Muscle of back (tissue), 11 donors: Measurements from ENCODE around the gene MYH14. TPM values are rescaled to one million over a fixed set of nuclear protein-coding genes. Genes with fewer than 3 reads are reported as not detected.
A peak's percentile ranks its signal among the peaks of the same experiment; 100 is the strongest.

Experiments
- DNase-seq, 3 donors: peaks; one replicate each; pipeline versions ENCODE4 v3.0.0 to v3.0.0-alpha.2; 2013
- polyA plus RNA-seq, 10 donors: library from polyadenylated mRNA; unstranded; fragments of 120-200 nt; gene quantifications; one replicate each; pipeline ENCODE4 v1.2.1, GENCODE V29; 2013; ENCODE audit not compliant: insufficient read length in 10 of 10

Gene MYH14
- polyA plus RNA-seq, 10 donors, result 20.0 to 42.5 (median 33.8) TPM

DNA sequence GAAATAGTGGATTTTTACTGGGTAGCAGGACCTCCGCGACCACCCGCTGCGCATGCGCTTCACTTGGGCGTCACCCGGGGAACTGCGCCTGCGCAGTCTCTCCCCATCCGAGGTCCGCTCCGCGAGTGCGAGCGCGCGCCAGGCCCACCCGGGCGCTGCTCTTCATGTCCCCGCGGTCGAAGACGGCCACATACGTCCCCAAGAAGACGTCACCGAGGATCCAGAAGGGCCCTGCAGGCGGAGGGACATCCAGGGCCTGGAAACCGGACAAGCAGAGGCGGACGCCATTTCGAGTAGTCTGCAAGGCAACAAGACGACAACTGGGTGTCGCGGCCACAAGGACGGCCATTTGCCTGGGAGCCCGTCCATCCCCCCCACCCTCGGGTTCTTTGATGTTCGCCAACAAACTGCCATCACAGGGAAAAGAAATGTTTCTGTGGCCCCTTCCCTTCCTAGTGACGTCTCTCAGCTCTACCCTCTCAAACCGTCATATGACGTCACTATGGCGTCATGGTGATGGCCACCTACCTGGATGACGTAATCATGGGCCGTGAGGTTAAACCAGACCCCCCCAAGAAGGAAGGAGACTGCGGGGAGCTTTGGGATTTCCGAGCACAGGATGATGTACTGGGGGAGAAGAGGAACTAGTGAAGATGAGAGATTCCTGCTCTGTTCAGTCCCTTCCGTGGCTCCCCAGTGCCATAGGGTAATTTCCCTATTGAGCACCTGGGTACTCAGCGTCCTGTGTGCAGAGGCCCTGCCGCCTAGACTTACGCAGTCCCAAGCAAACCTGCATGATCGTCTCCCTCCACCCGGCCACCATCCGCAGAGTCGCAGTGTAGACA is 155.3 kb downstream of the MYH14 start:
- DNase-seq, result peak; percentile 42 to 82 (median 82)

GRCh38 chr19:50359328-50359818 is 156.0 kb downstream of the MYH14 start:
- no peak for DNase-seq

Other genes starting within 250 kb of the MYH14 start
- gene SIGLEC11, start 242.4 kb upstream of the MYH14 start, polyA plus RNA-seq, result 1 to 10 TPM in 2 of 10 donors, under 1 TPM in 8; 0.51 to 1.2 (median 0.80) TPM
- gene VRK3, start 178.2 kb upstream of the MYH14 start, polyA plus RNA-seq, result 10 to 100 TPM; 15.1 to 23.0 (median 19.6) TPM
- gene ZNF473, start 177.6 kb upstream of the MYH14 start, polyA plus RNA-seq, result 1 to 10 TPM; 6.2 to 9.0 (median 7.5) TPM
- not detected for gene IZUMO2, start 40.3 kb upstream of the MYH14 start, polyA plus RNA-seq
- 1 to 10 TPM in 9 of 10 donors, under 1 TPM in 1; 0.98 to 1.7 (median 1.2) TPM for gene KCNC3, start 125.8 kb downstream of the MYH14 start, polyA plus RNA-seq
- gene NAPSA, start 162.0 kb downstream of the MYH14 start, polyA plus RNA-seq, result 1 to 10 TPM in 3 of 10 donors, under 1 TPM in 7; 0.27 to 1.9 (median 0.60) TPM
- gene NR1H2, start 172.8 kb downstream of the MYH14 start, polyA plus RNA-seq, result 10 to 100 TPM; 14.8 to 24.6 (median 18.7) TPM
- 10 to 100 TPM; 13.8 to 25.0 (median 17.2) TPM for gene POLD1, start 180.7 kb downstream of the MYH14 start, polyA plus RNA-seq
- 1 to 10 TPM in 1 of 10 donors, under 1 TPM in 9; 0.18 to 1.4 (median 0.60) TPM for gene SPIB, start 215.3 kb downstream of the MYH14 start, polyA plus RNA-seq
- gene MYBPC2, start 229.3 kb downstream of the MYH14 start, polyA plus RNA-seq, result 100 to 1,000 TPM in 1 of 10 donors, 10 to 100 TPM in 9; 25.1 to 132 (median 42.4) TPM